Karpas-422 (cell line): ENCODE measurements around the gene BIN1. TPM values are rescaled to one million over a fixed set of nuclear protein-coding genes. Genes with fewer than 3 reads are reported as not detected.

Experiments used
- DNase-seq: peaks from one replicate; pipeline ENCODE4 v3.0.0-alpha.2; 2015
- H2AFZ ChIP-seq: fragments of 200-600 bp; sonication (generic); 2 replicates; pipeline ENCODE4 v1.6.1; 2014; ENCODE audit warnings: antibody characterized with exemption, low read length, mixed read lengths
- H3K27ac ChIP-seq: fragments of 200-600 bp; sonication (generic); 2 replicates; pipeline ENCODE4 v1.5.1; 2014; ENCODE audit warnings: mild to moderate bottlenecking, low read length, moderate library complexity
- H3K27me3 ChIP-seq: fragments of 200-600 bp; sonication (generic); 2 replicates; pipeline ENCODE4 v1.6.1; 2014; ENCODE audit warnings: low read length, mixed read lengths
- H3K36me3 ChIP-seq: fragments of 200-600 bp; sonication (generic); 2 replicates; pipeline ENCODE4 v1.6.1; 2014; ENCODE audit warnings: low read length, mixed read lengths; ENCODE audit not compliant: insufficient read depth
- H3K4me1 ChIP-seq: fragments of 200-600 bp; sonication (generic); 2 replicates; pipeline ENCODE4 v1.6.1; 2014; ENCODE audit warnings: mild to moderate bottlenecking, low read length, mixed read lengths
- H3K4me2 ChIP-seq: fragments of 200-600 bp; sonication (generic); 2 replicates; pipeline ENCODE4 v1.6.1; 2014; ENCODE audit warnings: low read length, low read depth, mild to moderate bottlenecking; ENCODE audit not compliant: poor library complexity, severe bottlenecking
- H3K4me3 ChIP-seq: fragments of 200-600 bp; sonication (generic); 2 replicates; pipeline ENCODE4 v1.5.1; 2014; ENCODE audit warnings: mild to moderate bottlenecking, antibody characterized with exemption, low read length, mixed read lengths
- H3K79me2 ChIP-seq: fragments of 200-600 bp; sonication (generic); 2 replicates; pipeline ENCODE4 v1.6.1; 2014; ENCODE audit warnings: mild to moderate bottlenecking, low read length, mixed read lengths
- H3K9ac ChIP-seq: fragments of 200-600 bp; sonication (generic); 2 replicates; pipeline ENCODE4 v1.6.0; 2014; ENCODE audit warnings: low read length
- H3K9me2 ChIP-seq: fragments of 200-600 bp; sonication (generic), shearing (Covaris generic); replicated peaks from 2 replicates; pipeline ENCODE4 v1.6.0; 2014; ENCODE audit warnings: mild to moderate bottlenecking, low read length, moderate library complexity; ENCODE audit not compliant: insufficient read depth
- H3K9me3 ChIP-seq: fragments of 300-700, 200-600 bp; sonication (generic); 2 replicates; pipeline ENCODE4 v1.6.1; 2014; ENCODE audit warnings: low read length, mixed read lengths
- H4K20me1 ChIP-seq: fragments of 200-600 bp; sonication (generic); 2 replicates; pipeline ENCODE4 v1.6.1; 2014; ENCODE audit warnings: mild to moderate bottlenecking, antibody characterized with exemption, low read length, low read depth; ENCODE audit not compliant: insufficient read depth
- total RNA-seq: library from RNA; depleted of rRNA; stranded (reverse); fragments of >200 nt; shearing (Covaris generic); gene quantifications from 2 replicates; pipeline ENCODE4 v1.2.3, GENCODE V29; 2014; ENCODE audit warnings: low replicate concordance

The BIN1 gene
- total RNA-seq, 1 experiment from 2014 or later: 8.4 TPM

- Histone ChIP-seq H4K20me1 (no peaks in the 10 kb centered on the region), H3K9me2 (no peaks in the 10 kb centered on the region), H3K27me3 (no peaks in the 10 kb centered on the region), H2AFZ (peak overlapping the region; percentile 79), H3K36me3 (no peaks in the 10 kb centered on the region), H3K4me3 (peak overlapping the region; percentile 16; the same call in 1 of the 2 replicates), H3K79me2 (no peaks in the 10 kb centered on the region), H3K27ac (peak overlapping the region; percentile 32; the same call in 1 of the 2 replicates), H3K9ac (peak overlapping the region; percentile 19), H3K4me1 (peaks cover 30% of the 10 kb centered on the region), H3K9me3 (no peaks in the 10 kb centered on the region), H3K4me2 (peak overlapping the region; percentile 69)
- peak; percentile 76 for DNase-seq
These were observed 19.8 kb downstream of the BIN1 start for GRCh38 chr2:127086990-127087790.

GRCh38 chr2:127085317-127085681 is 21.7 kb downstream of the BIN1 start:
- Histone ChIP-seq H3K4me2 (no peak overlapping the region), H3K4me1 (peaks cover 44% of the 10 kb centered on the region), H4K20me1 (no peaks in the 10 kb centered on the region), H3K27me3 (no peaks in the 10 kb centered on the region), H3K4me3 (no peak overlapping the region), H3K9me3 (no peaks in the 10 kb centered on the region), H3K9me2 (no peaks in the 10 kb centered on the region), H3K79me2 (no peaks in the 10 kb centered on the region), H3K9ac (peak overlapping the region; percentile 24; the same call in 1 of the 2 replicates), H3K36me3 (no peaks in the 10 kb centered on the region), H2AFZ (no peak overlapping the region), H3K27ac (no peak overlapping the region)
- DNase-seq: peak; percentile 44

- Histone ChIP-seq H3K9me2 (no peaks in the 10 kb centered on the region), H3K4me1 (peaks cover 44% of the 10 kb centered on the region), H3K27ac (no peak overlapping the region), H3K9ac (peak overlapping the region; percentile 24; the same call in 1 of the 2 replicates), H3K9me3 (no peaks in the 10 kb centered on the region), H3K4me3 (no peak overlapping the region), H3K36me3 (no peaks in the 10 kb centered on the region), H3K4me2 (no peak overlapping the region), H3K27me3 (no peaks in the 10 kb centered on the region), H4K20me1 (no peaks in the 10 kb centered on the region), H3K79me2 (no peaks in the 10 kb centered on the region), H2AFZ (no peak overlapping the region)
- DNase-seq: no peak
These were observed 22.2 kb downstream of the BIN1 start for GRCh38 chr2:127084611-127085316.

- H3K4me3 ChIP-seq: no peak overlapping the region
- H3K9me3 ChIP-seq: no peaks in the 10 kb centered on the region
- H4K20me1 ChIP-seq: no peaks in the 10 kb centered on the region
- no peak overlapping the region for H3K4me2 ChIP-seq
- no peaks in the 10 kb centered on the region for H3K79me2 ChIP-seq
- no peak overlapping the region for H2AFZ ChIP-seq
- H3K9ac ChIP-seq: no peak overlapping the region
- no peaks in the 10 kb centered on the region for H3K9me2 ChIP-seq
- no peaks in the 10 kb centered on the region for H3K27me3 ChIP-seq
- peaks cover 44% of the 10 kb centered on the region for H3K4me1 ChIP-seq
- no peak overlapping the region for H3K27ac ChIP-seq
- DNase-seq: no peak
- no peaks in the 10 kb centered on the region for H3K36me3 ChIP-seq
These were observed 23.0 kb downstream of the BIN1 start for GRCh38 chr2:127083819-127084503.

GRCh38 chr2:127082974-127083373 is 24.0 kb downstream of the BIN1 start:
- Histone ChIP-seq H3K27me3 (no peaks in the 10 kb centered on the region), H3K4me1 (peaks cover 44% of the 10 kb centered on the region), H3K4me2 (no peak overlapping the region), H3K9me2 (no peaks in the 10 kb centered on the region), H3K4me3 (no peak overlapping the region), H3K9me3 (no peaks in the 10 kb centered on the region), H3K36me3 (no peaks in the 10 kb centered on the region), H2AFZ (no peak overlapping the region), H3K79me2 (no peaks in the 10 kb centered on the region), H3K27ac (no peak overlapping the region), H4K20me1 (no peaks in the 10 kb centered on the region), H3K9ac (no peak overlapping the region)
- no peak for DNase-seq

GRCh38 chr2:127081826-127082633 is 24.9 kb downstream of the BIN1 start:
- no peaks in the 10 kb centered on the region for H3K9me3 ChIP-seq
- peak overlapping the region; percentile 44 for H3K9ac ChIP-seq
- H3K4me1 ChIP-seq: peaks cover 37% of the 10 kb centered on the region
- H2AFZ ChIP-seq: peak overlapping the region; percentile 75
- no peaks in the 10 kb centered on the region for H4K20me1 ChIP-seq
- no peaks in the 10 kb centered on the region for H3K36me3 ChIP-seq
- no peaks in the 10 kb centered on the region for H3K27me3 ChIP-seq
- peak; percentile 49 for DNase-seq
- H3K27ac ChIP-seq: no peak overlapping the region
- peak overlapping the region; percentile 59 for H3K4me2 ChIP-seq
- H3K79me2 ChIP-seq: no peaks in the 10 kb centered on the region
- H3K4me3 ChIP-seq: peak overlapping the region; percentile 58; the same call in 1 of the 2 replicates
- H3K9me2 ChIP-seq: no peaks in the 10 kb centered on the region

GRCh38 chr2:127080938-127081755 is 25.8 kb downstream of the BIN1 start:
- Histone ChIP-seq H3K9ac (peak overlapping the region; percentile 44), H3K79me2 (no peaks in the 10 kb centered on the region), H3K27ac (no peak overlapping the region), H3K4me1 (peaks cover 28% of the 10 kb centered on the region), H4K20me1 (no peaks in the 10 kb centered on the region), H3K27me3 (no peaks in the 10 kb centered on the region), H3K9me3 (no peaks in the 10 kb centered on the region), H3K4me3 (peak overlapping the region; percentile 58; the same call in 1 of the 2 replicates), H2AFZ (peak overlapping the region; percentile 75), H3K4me2 (peak overlapping the region; percentile 59), H3K36me3 (no peaks in the 10 kb centered on the region), H3K9me2 (no peaks in the 10 kb centered on the region)
- DNase-seq: peak; percentile 46
